H1 (cell line): ENCODE measurements around the gene CRTAC1. TPM values are rescaled to one million over a fixed set of nuclear protein-coding genes. Genes with fewer than 3 reads are reported as not detected.

Experiments used
- CTCF ChIA-PET: fragments of 300-600 bp; sonication (Branson Sonifier 250); formaldehyde crosslinking; loops from one replicate; lab custom pipeline; 2021; ENCODE audit not compliant: partially characterized antibody; lab: Charles Lee
- POLR2A ChIA-PET: fragments of 300-600 bp; sonication (Branson Sonifier 250); formaldehyde crosslinking; loops from one replicate; lab custom pipeline; 2021; ENCODE audit warnings: inconsistent platforms; ENCODE audit not compliant: partially characterized antibody; lab: Charles Lee
- DNase-seq, 2 experiments: peaks; one replicate each; pipeline versions ENCODE4 v3.0.0 to v3.0.0-alpha.2; 2010 to 2022; ENCODE audit warnings: low spot score in 2 of 2, low read depth in 1 of 2, mixed read lengths in 1 of 2
- FAIRE-seq: peaks from 2 replicates; lab custom pipeline; 2011; peaks lifted over from hg19 to GRCh38; lab: Jason Lieb, UNC
- H2AFZ ChIP-seq: 2 replicates; pipeline ENCODE4 v1.8.1; 2012; ENCODE audit warnings: low read length, inconsistent platforms
- H2AK5ac ChIP-seq: 2 replicates; pipeline ENCODE4 v1.6.1; 2013; ENCODE audit warnings: low read depth, low read length
- H2BK120ac ChIP-seq: replicated peaks from 2 replicates; pipeline ENCODE3; 2013; ENCODE audit warnings: low read depth, low read length, inconsistent platforms
- H2BK12ac ChIP-seq: 2 replicates; pipeline ENCODE4 v1.6.1; 2013; ENCODE audit warnings: low read depth, low read length
- H2BK15ac ChIP-seq: 2 replicates; pipeline ENCODE4 v1.6.1; 2013; ENCODE audit warnings: low read length
- H2BK20ac ChIP-seq: 2 replicates; pipeline ENCODE4 v1.6.1; 2013; ENCODE audit warnings: low read length
- H2BK5ac ChIP-seq: 2 replicates; pipeline ENCODE4 v1.6.1; 2013; ENCODE audit warnings: low read depth, low read length
- H3K14ac ChIP-seq: 2 replicates; pipeline ENCODE4 v1.6.1; 2013; ENCODE audit warnings: inconsistent platforms; ENCODE audit not compliant: insufficient read length
- H3K18ac ChIP-seq: 2 replicates; pipeline ENCODE4 v1.6.1; 2013; ENCODE audit warnings: low read length; ENCODE audit errors: extremely low read depth
- H3K23ac ChIP-seq: 2 replicates; pipeline ENCODE4 v1.6.1; 2013; ENCODE audit warnings: inconsistent platforms; ENCODE audit not compliant: insufficient read length
- H3K23me2 ChIP-seq: 2 replicates; pipeline ENCODE4 v1.6.1; 2013; ENCODE audit warnings: low read depth, low read length
- H3K27ac ChIP-seq: 2 replicates; pipeline ENCODE4 v1.6.1; 2011; ENCODE audit warnings: low read depth, low read length, inconsistent platforms
- H3K27me3 ChIP-seq, 4 experiments: replicated peaks in 1 of 4; 1 replicate in 1 of 4; 2 replicates in 3 of 4; pipeline versions ENCODE4 v1.6.1 to v1.8.1; 2011 to 2013; ENCODE audit warnings: low read length in 3 of 4, mild to moderate bottlenecking in 3 of 4, inconsistent platforms in 2 of 4, mixed read lengths in 2 of 4, moderate library complexity in 1 of 4; ENCODE audit not compliant: control insufficient read depth in 3 of 4, insufficient read depth in 3 of 4; ENCODE audit errors: extremely low read depth in 1 of 4
- H3K36me3 ChIP-seq, 4 experiments: 2 replicates each; pipeline versions ENCODE4 v1.6.1 to v1.8.1; 2011 to 2013; ENCODE audit warnings: mild to moderate bottlenecking in 4 of 4, low read length in 3 of 4, moderate library complexity in 2 of 4, control low read depth in 1 of 4, inconsistent platforms in 1 of 4; ENCODE audit not compliant: insufficient read depth in 4 of 4, control insufficient read depth in 2 of 4
- H3K4ac ChIP-seq: replicated peaks from 2 replicates; pipeline ENCODE3; 2013; ENCODE audit warnings: low read length, low read depth, mixed read lengths, inconsistent platforms; ENCODE audit not compliant: insufficient read length
- H3K4me1 ChIP-seq, 4 experiments: replicated peaks in 1 of 4; 1 replicate in 1 of 4; 2 replicates in 3 of 4; pipeline versions ENCODE4 v1.6.1 to v1.8.1; 2011 to 2013; ENCODE audit warnings: low read length in 3 of 4, inconsistent platforms in 2 of 4, mixed read lengths in 1 of 4; ENCODE audit not compliant: insufficient read depth in 4 of 4, control insufficient read depth in 3 of 4
- H3K4me2 ChIP-seq, 2 experiments: 2 replicates each; pipeline versions ENCODE4 v1.6.1 to v1.8.1; 2011 to 2013; ENCODE audit warnings: low read depth in 2 of 2, low read length in 2 of 2, control low read depth in 1 of 2, inconsistent platforms in 1 of 2, mild to moderate bottlenecking in 1 of 2; ENCODE audit not compliant: insufficient read depth in 1 of 2
- H3K4me3 ChIP-seq, 4 experiments: fragments of 200-600, 300-600 bp in 1 of 4; sonication (generic), shearing (Covaris generic), sonication (Bioruptor Twin) in 1 of 4; 2 replicates each; pipeline versions ENCODE4 v1.5.1 to v1.8.1; 2011 to 2016; ENCODE audit warnings: low read length in 4 of 4, low read depth in 3 of 4, control low read depth in 2 of 4, inconsistent platforms in 2 of 4, mild to moderate bottlenecking in 2 of 4, mixed read lengths in 1 of 4, moderate library complexity in 1 of 4; ENCODE audit not compliant: insufficient read depth in 2 of 4; ENCODE audit errors: extremely low read depth in 1 of 4
- H3K56ac ChIP-seq: replicated peaks from 2 replicates; pipeline ENCODE3; 2013; ENCODE audit warnings: low read depth, mild to moderate bottlenecking, mixed read lengths, low read length, inconsistent platforms; ENCODE audit not compliant: insufficient read length
- H3K79me1 ChIP-seq: 2 replicates; pipeline ENCODE4 v1.6.1; 2013; ENCODE audit warnings: low read depth, low read length, control low read depth
- H3K79me2 ChIP-seq, 2 experiments: 2 replicates each; pipeline versions ENCODE4 v1.6.1 to v1.8.1; 2012 to 2013; ENCODE audit warnings: low read length in 2 of 2, mild to moderate bottlenecking in 2 of 2, inconsistent platforms in 1 of 2; ENCODE audit not compliant: insufficient read depth in 2 of 2, control insufficient read depth in 1 of 2
- H3K9ac ChIP-seq, 4 experiments: replicated peaks in 1 of 4; 1 replicate in 1 of 4; 2 replicates in 3 of 4; pipeline versions ENCODE4 v1.6.1 to v1.8.1; 2011 to 2013; ENCODE audit warnings: low read depth in 3 of 4, low read length in 3 of 4, control low read depth in 2 of 4, mild to moderate bottlenecking in 2 of 4, moderate library complexity in 2 of 4, inconsistent platforms in 1 of 4; ENCODE audit errors: extremely low read depth in 1 of 4
- H3K9me3 ChIP-seq, 2 experiments: 2 replicates each; pipeline versions ENCODE4 v1.6.1 to v1.8.1; 2012 to 2013; ENCODE audit warnings: mild to moderate bottlenecking in 2 of 2, moderate library complexity in 2 of 2, control low read depth in 1 of 2, inconsistent platforms in 1 of 2, low read depth in 1 of 2, low read length in 1 of 2, mixed read lengths in 1 of 2; ENCODE audit not compliant: insufficient read depth in 2 of 2
- H4K20me1 ChIP-seq, 2 experiments: replicated peaks in 1 of 2; 2 replicates each; pipeline versions ENCODE3 to v1.8.1; 2011 to 2013; ENCODE audit warnings: inconsistent platforms in 2 of 2, low read length in 2 of 2, mild to moderate bottlenecking in 1 of 2; ENCODE audit not compliant: insufficient read depth in 2 of 2, control insufficient read depth in 1 of 2
- H4K5ac ChIP-seq: 2 replicates; pipeline ENCODE4 v1.6.1; 2013; ENCODE audit warnings: low read length, low read depth, mixed read lengths, inconsistent platforms; ENCODE audit not compliant: insufficient read length
- H4K8ac ChIP-seq: 2 replicates; pipeline ENCODE4 v1.8.0; 2013; ENCODE audit warnings: mild to moderate bottlenecking, moderate library complexity, low read length, inconsistent platforms; ENCODE audit not compliant: insufficient read depth; ENCODE audit errors: extremely low read depth
- H4K91ac ChIP-seq: replicated peaks from 2 replicates; pipeline ENCODE3; 2013; ENCODE audit warnings: low read length, mixed read lengths, inconsistent platforms; ENCODE audit not compliant: insufficient read length
- BACH1 ChIP-seq: IDR thresholded peaks from 2 replicates; pipeline ENCODE4 v1.6.1; 2012; ENCODE audit warnings: low read length, improper control_type of control experiment
- CEBPB ChIP-seq: IDR thresholded peaks from 2 replicates; pipeline ENCODE4 v1.6.1; 2012; ENCODE audit warnings: low read depth, low read length
- PHF8 ChIP-seq: fragments of 200-600 bp; sonication (generic); conservative IDR thresholded peaks from 2 replicates; pipeline ENCODE4 v1.7.1; 2012; ENCODE audit warnings: low read depth, mild to moderate bottlenecking, inconsistent platforms, low read length, moderate library complexity
- SAP30 ChIP-seq: fragments of 300-600 bp; sonication (generic); IDR thresholded peaks from 2 replicates; pipeline ENCODE4 v1.7.1; 2012; ENCODE audit warnings: low read length, moderate library complexity, mild to moderate bottlenecking, inconsistent platforms; ENCODE audit not compliant: insufficient read depth, insufficient replicate concordance
- WGBS, 2 experiments: shearing (Covaris generic) in 1 of 2; methylation state at CpG; one replicate each; pipeline versions ENCODE4 v1.1.6 to v1.1.7; 2013 to 2015; ENCODE audit warnings: low lambda C conversion rate in 2 of 2, mixed read lengths in 2 of 2, inconsistent platforms in 1 of 2, low coverage in 1 of 2, missing lambda C conversion rate in 1 of 2; ENCODE audit not compliant: insufficient replicate concordance in 2 of 2, insufficient coverage in 1 of 2, insufficient read length in 1 of 2; ENCODE audit errors: extremely low coverage in 1 of 2, missing lambda C conversion rate in 1 of 2; 5-methylcytosine and 5-hydroxymethylcytosine counted together
- polyA plus RNA-seq, 7 experiments: library from polyadenylated mRNA; depleted of rRNA in 3 of 7; stranded (reverse) in 5 of 7; unstranded in 2 of 7; fragments of >200 nt in 5 of 7; fragments of 200-250 nt in 2 of 7; gene quantifications; 1 replicate in 5 of 7; 2 replicates in 1 of 7; 4 replicates in 1 of 7; pipeline versions ENCODE4 v1.2.1 to v1.2.3, GENCODE V29; 2011 to 2013; ENCODE audit warnings: missing spikeins in 2 of 7, mixed read lengths in 2 of 7
- total RNA-seq: library from RNA; stranded (reverse); fragmentation: NEBNext Ultra II Directional; extraction: Animal tissue kit (Norgen Biotek cat#: 25700); gene quantifications from 2 replicates; pipeline ENCODE4 v1.2.1, GENCODE V29; 2021

Gene CRTAC1
- total and polyA plus RNA-seq, 2 of the 8 experiments (the other 6 are each of a cell fraction or from before 2014, with no cell fraction given): 0.91 to 1.2 TPM

- no peaks in the 10 kb centered on the region for H3K79me1 ChIP-seq
- no peak overlapping the region for H3K27ac ChIP-seq
- H2AFZ ChIP-seq: no peak overlapping the region
- no peak overlapping the region for H3K9ac ChIP-seq
- H3K18ac ChIP-seq: no peak overlapping the region
- H4K8ac ChIP-seq: no peak overlapping the region
- FAIRE-seq (no peak), DNase-seq (no peak)
- H3K23me2 ChIP-seq: no peaks in the 10 kb centered on the region
- no peak overlapping the region for H4K5ac ChIP-seq
- no peak overlapping the region for H3K23ac ChIP-seq
- H3K56ac ChIP-seq: no peak overlapping the region
- CTCF ChIA-PET: interaction anchor here (1.0 to 1.1 kb wide), 3 partner anchors 10 to 68 kb away, joined by 3 to 4 read pairs (median 3); no protein-coding TSS in a partner anchor
- peaks cover 0 to 2% of the 10 kb centered on the region in 2 experiments for H4K20me1 ChIP-seq
- H3K27me3 ChIP-seq: no peaks in the 10 kb centered on the region; a peak in 2 of 7 replicates
- no peak overlapping the region for H3K14ac ChIP-seq
- no peak overlapping the region for H3K4ac ChIP-seq
- POLR2A ChIA-PET: no interaction called here
- H2BK12ac ChIP-seq: no peak overlapping the region
- whole genome bisulfite sequencing, 2 experiments: 76% methylated on average over 4 of the region's 4 CpGs; no CpG with 5 or more reads in 1 of the 2 experiments
- no peak overlapping the region for H2BK120ac ChIP-seq
- no peaks in the 10 kb centered on the region for H3K36me3 ChIP-seq
- no peak overlapping the region for H4K91ac ChIP-seq
- H2BK5ac ChIP-seq: no peak overlapping the region
- H3K79me2 ChIP-seq: no peaks in the 10 kb centered on the region
- peaks cover 0 to 6% (median 0%) of the 10 kb centered on the region in 4 experiments; a peak in 3 of 7 replicates for H3K4me1 ChIP-seq
- H3K9me3 ChIP-seq: no peaks in the 10 kb centered on the region
- TF ChIP-seq PHF8 (no peak), CEBPB (no peak), SAP30 (no peak), BACH1 (no peak)
- H2BK15ac ChIP-seq: no peak overlapping the region
- H3K4me2 ChIP-seq: no peak overlapping the region
- H3K4me3 ChIP-seq: no peak overlapping the region
- H2AK5ac ChIP-seq: no peak overlapping the region
- H2BK20ac ChIP-seq: no peak overlapping the region
These were observed 70.0 kb downstream of the CRTAC1 start for GRCh38 chr10:97960269-97961056.
